NCI-H1417 treated with DMSO at 0.1 percent for 48 hours (cell line): Measurements from ENCODE around the gene ALDH1A3.
"Not testable (repeated sequence)": the region's sequence is repeated elsewhere in the genome, so short reads cannot be mapped to it uniquely, and the experiment has no call there.

Experiments
- DNase-seq: peaks from one replicate; lab custom pipeline; 2025; lab: John Stamatoyannopoulos, UW

ALDH1A3 gene

DNA sequence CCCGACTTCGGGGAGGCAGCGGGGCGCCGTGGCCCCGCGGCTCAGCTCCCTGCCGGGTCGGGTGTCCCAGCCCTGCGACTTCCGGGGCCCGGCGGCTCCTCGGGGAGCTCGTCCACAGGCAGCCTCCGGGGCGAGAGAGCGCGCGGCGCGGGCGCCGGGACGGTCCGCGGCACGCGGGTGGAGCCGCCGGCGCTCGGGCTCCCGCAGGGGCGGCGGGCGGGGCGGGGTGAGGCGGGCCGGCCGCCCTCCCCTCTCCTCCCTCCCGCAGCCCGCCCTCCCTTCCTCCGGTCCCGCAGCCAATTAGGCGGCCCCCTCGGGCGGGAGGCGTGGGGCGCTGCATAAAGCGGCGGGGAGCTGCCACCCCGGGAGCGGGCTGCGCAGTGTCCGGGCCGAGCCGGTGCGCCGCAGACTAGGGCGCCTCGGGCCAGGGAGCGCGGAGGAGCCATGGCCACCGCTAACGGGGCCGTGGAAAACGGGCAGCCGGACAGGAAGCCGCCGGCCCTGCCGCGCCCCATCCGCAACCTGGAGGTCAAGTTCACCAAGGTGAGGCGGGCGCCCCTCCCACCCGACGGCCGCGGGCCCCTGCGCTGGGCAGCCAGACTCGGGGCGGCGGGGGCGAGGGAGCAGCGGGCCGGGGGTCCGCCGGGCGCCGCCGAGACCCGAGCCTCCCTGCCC lies at the start of gene ALDH1A3:
Gene ALDH1A3 (plus strand): TSS at position 368 of the 675 bp plus-strand sequence. CDS start 77 bp downstream, at position 445.
- no peak for DNase-seq

DNA sequence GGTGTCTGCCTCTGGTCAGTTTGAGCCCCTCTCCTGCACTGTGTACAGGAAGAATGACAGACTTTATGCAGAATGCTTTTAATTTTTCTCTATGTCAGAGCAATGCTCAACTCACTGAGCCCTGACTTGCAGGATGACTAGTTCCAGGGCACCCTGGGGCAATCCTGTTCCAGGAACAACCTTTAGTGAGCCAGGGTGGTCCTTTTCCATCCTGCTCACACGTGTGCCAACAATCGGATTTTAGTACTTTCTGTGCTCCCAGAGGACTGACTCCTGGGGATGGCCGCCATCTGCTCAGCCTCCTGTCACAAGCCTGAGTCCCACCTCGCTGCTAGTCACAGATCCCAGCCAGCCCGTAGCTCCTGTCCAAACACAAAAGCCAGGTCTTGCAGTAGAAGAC lies 48.2 kb upstream of the ALDH1A3 start:
- DNase-seq = no peak

DNA sequence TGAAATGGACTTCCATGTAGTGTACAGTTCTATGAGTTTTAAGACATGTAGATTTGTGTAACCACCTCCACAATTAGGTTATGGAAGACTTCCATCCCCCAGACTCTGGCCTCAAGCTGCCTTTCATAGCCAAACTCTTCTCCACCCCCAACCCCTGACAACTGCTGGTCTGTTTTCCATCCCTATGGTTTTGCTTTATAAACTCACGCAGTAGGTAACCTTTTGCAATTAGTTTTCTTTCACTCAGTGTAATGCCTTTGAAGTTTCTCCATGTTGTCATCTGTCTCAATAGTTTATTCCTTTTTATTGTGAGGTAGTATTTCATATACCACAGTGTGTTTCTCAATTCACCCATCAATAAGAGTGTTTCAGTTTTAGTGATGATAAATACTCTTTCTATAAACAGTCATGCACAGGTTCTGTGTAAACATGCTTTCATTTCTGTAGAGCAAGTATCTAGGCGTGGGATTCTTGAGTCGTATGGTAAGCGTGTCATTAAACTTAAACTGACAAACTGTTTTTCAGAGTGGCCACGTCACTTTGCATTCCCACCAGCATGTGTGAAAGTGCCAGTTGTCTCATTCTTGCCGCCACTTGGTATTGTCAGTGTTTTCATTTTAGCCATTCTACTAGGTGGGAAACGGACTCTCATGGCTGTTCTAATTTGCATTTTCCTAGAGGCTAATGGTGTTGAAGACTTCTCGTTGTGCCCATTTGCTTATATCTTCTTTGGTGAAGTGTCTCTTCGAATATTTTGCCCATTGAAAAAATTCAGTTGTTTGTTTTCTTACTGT lies 47.3 kb upstream of the ALDH1A3 start:
- DNase-seq = no peak

DNA sequence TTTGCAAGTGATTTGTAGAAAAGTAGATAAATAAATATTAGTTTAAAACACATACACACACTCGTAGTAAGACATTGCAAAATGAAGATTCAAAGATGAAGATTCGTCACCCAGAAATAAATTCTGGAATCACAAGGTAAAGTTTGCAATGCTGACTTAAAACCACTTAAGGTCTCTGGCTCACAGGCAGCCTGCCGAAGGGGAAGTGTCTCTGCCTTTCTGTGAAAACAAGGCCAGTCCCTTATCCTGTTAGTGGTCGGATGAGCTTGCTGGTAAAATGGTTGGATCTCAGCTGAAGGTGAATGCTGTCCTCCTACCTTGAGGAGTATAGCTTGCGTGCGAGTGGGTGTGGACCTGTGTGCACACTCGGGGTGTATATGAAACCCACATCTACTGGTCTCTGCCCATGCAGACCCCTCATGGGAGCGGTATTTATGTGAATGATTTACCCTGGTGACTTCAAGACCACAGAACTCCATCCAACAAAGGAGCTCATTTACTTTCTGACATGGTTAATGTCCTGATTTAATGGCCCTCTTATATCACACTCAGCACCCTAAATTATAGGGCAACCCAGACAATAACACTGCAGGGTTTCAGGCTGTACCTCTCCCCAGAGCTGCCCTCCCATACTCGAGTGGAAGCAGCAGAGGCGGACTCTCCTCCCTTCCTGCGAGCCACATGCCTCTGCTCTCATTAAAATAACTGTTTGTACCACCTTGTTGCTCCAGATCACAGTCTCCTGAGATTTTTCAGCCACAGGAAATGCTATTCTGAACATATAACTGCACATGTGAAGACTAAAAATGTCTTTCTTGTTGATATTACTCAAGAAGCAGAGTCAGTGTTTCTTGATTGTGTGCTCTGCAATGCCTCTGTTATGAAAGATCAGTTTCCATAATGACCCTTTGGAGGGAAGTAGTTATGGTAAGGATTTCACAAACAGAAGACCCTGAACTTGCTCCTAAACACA lies 45.9 kb upstream of the ALDH1A3 start:
- DNase-seq = peak; percentile 30

DNA sequence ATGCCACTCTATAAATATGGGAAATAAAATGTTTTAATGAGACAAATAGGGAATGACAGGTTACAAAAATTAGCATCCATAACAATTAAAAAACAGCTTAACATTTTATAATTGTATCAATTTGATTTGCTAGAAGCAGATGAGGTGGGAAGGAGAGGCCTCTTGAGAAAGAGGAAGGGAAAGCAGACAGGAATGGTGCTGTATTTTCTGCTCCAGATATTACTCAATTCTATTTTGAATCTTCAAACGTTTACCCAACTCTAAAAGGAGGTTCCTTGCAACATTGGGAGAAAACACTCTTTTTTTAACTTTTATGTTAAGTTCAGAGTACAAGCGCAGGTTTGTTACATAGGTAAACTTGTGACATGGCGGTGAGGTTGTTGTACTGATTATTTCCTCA lies 44.9 kb upstream of the ALDH1A3 start:
- DNase-seq = no peak

DNA sequence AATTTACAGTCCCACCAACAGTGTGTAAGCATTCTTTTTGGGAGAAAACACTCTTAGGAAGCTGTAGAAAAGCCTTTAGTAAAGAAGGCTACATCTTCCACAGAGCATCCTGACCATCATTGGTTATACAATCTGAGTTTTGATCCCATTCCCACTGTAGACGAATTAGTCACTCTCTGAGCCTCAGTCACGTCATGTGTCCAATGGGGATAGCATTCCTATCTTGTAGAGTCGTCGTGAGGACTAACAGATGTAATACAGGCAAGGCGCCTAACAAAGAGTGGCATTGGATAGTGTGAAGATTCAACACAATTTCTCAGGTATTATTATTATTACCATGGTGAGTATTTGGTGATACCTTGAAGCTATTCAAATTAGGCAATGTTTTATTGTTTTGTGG lies 44.0 kb upstream of the ALDH1A3 start:
- no peak for DNase-seq

DNA sequence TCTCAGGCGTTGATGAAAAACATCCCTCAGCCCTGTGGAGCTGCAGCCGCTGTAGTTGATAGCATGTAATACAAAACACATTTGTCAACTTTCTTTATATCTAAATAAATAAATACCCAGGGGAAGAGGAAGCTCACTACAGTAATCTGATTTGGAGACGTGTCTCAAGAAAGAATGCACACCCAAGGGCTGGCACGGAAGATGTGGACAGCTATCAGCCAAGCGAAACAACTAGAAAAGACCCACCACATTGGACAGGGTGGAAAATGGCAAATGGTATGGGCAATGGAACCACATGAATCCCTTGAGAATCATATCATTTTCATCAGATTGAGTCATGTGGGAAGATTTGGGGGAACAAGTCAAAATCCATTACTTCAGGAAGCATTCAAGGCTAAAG lies 43.1 kb upstream of the ALDH1A3 start:
- no peak for DNase-seq

DNA sequence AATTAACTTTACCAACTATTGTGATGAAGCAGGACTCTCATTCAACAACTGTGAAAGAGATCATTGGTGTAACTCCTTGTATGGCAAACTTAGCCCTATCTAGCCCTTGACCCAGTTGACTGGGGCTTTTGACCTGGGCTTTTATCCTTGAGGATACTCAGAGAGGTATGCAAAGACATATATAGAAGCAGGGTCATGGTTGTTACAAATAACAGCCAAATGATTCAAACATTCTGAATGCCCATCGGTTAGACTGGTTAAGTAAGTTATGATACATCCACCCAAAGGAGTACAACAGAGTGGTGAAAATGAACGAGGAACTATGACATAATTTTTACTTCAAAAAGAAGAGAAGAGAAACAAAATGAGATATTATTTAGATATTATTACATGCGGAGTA lies 38.2 kb upstream of the ALDH1A3 start:
- DNase-seq = no peak

DNA sequence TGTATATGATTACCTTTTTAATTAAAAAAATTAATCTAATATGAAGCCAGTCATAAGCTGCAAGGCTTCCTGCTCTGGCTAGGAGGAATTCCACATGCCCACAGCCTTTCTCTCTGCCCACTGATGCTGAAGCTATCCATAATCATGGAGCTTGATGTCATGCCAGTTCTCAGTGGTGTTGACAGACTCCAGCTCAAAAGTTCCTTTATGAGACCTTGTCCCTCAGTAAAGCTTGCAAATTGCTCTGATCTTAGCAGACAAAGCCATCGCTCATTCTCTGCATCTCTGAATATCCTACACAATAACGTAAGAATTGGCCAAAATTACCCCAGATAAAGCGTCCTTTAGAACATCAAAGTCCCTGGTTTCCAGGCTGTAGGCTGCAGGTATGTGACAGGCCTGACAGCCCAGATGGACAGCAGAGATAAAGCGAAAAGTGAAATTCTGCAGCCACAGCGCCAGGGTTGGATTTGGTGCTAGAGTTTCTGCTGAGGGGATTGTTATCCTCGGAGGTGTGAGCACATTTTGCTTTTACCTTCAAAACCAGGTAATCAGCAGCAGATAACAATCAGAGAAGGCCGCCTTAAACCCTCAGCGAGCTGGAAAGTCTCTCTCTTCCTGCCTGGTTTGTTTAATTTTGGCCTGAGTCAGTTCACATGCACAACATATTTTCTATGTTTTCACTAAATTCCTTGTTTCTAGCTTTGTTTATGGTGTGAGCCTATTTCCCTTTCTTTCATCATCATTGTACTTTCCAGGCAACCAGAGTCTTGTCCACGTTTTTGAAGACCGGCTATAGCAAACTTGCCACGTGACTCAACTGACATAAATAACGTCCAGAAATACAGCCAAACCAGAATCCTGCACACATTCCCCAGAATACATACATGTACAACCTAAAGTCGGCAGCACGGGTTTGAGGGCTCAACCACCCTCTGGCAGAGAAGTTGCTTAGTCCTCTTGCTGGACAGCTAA lies 36.6 kb upstream of the ALDH1A3 start:
- DNase-seq = no peak

DNA sequence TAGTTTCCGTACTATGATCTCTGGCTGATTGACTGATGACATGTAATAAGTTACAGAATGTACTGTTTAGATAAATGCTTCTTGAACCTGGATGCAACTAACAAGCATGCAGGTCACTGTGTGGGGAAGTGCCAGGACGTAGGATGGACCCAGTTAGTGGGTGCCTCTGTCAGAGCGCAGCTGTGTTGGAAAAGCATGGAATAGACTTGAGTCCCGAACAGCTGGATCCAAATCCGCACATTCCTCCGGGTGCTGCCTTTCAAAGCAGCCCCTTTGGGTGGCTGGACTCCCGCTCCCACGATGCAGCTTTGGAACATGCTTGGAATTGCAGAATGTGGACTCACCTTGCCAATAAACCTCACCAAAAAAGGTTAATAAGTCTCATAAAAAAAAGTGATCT lies 35.5 kb upstream of the ALDH1A3 start:
- no peak for DNase-seq

DNA sequence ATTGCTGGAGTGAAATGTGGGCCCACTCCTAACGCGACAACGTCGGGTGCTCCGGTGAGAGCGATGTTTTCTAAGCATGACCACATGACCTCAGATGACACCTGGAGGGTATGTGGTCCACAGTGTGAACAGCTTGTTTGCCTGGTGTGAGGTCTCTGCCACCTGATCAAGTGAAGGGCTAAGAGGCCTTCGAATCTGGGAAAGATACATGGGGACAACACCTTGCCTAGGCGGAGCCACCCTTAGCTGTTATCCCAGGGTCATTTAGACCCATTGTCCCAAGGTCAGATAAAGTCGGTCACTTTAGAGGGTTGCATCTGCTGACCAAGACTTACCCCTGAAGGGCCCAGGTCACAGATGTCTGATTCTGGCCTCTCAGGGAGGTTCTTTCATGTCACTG lies 34.9 kb upstream of the ALDH1A3 start:
- DNase-seq = no peak

DNA sequence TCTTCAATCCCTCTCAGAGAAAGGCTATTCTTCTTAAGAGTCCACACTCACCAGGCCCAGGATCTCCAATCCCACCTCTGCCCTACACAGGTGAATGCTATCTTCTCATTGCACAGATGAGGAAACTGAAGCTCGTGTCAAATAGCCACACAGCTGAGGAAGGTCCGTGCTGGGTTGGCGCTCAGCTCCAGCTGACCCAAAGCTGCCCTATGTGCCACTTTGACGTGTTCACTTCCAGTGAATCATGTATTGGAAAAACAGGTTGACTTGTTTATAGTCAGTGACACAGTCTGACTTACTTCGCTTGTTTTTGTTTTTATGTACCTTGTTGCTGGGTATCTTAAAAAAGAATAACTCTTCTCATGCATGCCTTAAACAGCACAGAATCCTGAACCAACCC lies 32.4 kb upstream of the ALDH1A3 start:
- DNase-seq = no peak

DNA sequence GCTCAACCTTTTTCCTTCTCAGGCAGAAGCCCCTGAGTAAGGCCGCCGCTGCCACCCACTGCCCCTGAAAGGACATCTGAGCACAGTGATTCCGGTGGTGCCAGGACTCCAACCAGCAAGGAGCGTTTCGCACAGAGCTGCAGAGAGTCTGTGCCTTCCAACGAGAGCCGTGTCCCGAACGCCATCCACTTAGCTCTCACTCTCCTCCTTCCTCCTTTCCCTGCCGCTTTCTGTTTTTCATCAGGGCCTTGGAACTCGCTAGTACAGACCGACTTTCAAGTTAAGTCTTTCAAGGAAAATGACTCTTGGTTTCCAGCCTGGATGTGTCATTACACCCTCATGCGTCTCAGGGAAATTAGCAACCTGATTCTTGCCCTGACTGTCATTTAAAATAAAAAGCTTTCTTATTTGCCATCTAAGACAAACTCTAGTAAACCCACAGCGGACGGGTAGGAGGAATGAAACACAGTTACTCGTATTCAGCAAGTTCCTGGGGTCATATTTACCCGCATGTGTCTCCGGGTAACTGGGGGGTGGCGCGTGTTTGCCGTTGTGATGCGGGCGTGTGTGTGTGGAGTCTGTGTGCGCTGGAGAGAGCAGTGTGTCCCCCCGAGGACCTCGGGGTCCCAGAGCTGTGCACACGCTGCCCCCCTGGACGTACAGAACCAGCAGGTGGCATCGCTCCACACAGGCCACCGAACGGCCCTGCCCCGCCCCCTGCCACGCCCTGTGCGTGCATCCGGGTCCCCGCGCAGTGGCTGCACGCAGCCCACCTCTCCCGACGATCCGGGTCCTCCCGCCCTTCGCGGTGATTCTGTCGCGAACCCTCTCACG lies 30.4 kb upstream of the ALDH1A3 start:
- DNase-seq = no peak

DNA sequence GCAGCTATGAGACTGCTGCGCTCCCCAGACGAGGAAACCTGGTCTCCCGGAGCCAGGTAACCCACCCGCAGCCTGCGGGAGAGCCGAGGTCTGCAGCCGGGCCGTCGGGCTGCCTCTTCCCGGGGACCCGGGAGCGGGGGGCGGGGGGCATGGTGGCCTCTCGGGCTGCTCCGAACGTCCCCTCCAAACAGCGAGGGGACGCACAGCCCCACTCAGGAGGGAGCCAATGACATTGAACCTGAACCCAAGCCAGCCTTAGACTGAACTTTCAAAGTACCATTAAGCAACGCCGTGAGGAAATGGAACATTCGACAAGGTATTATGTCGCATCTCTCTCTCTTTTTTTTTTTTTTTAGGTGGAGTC lies 29.8 kb upstream of the ALDH1A3 start:
- no peak for DNase-seq

DNA sequence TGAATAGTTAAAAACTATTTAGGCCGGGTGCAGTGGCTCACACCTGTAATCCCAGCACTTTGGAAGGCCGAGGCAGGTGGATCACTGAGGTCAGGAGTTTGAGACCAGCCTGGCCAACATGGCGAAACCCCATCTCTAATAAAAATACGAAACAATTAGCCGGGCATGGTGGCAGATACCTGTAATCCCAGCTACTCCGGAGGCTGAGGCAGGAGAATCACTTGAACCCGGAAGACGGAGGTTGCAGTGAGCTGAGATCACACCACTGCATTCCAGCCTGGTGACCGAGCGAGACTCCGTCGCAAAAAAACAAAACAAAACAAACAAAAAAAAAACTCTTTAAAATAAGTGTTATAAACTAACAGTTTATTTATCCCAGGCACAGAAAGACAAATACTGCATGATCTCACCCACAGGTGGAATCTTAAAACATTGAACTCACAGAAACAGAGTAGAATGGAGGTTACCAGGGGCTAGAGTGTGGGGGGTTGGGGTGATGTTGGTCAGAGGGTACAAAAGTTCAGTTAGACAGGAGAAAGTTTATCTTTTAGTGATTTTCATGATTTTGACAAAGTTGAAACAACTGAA lies 28.1 kb upstream of the ALDH1A3 start:
- DNase-seq = not testable (repeated sequence)

DNA sequence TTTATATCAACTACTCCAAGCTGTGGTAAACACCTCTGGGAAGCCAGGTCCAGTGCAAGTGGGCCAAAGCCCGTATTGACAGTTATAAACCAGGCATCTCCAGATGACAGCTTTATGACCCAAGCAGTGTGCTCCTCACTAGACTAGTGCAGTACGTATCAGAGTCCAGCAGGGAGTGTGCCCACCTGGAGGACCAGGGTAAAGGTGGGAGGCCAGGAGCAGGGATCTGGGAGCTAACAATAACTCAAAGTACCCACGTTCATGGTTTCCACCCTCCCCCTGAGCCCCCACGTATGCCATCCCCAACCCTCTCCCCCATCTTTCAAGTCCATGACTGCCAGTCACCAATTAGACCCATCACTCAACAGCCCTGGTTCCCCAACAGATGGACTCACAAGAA lies 27.0 kb upstream of the ALDH1A3 start:
- no peak for DNase-seq

DNA sequence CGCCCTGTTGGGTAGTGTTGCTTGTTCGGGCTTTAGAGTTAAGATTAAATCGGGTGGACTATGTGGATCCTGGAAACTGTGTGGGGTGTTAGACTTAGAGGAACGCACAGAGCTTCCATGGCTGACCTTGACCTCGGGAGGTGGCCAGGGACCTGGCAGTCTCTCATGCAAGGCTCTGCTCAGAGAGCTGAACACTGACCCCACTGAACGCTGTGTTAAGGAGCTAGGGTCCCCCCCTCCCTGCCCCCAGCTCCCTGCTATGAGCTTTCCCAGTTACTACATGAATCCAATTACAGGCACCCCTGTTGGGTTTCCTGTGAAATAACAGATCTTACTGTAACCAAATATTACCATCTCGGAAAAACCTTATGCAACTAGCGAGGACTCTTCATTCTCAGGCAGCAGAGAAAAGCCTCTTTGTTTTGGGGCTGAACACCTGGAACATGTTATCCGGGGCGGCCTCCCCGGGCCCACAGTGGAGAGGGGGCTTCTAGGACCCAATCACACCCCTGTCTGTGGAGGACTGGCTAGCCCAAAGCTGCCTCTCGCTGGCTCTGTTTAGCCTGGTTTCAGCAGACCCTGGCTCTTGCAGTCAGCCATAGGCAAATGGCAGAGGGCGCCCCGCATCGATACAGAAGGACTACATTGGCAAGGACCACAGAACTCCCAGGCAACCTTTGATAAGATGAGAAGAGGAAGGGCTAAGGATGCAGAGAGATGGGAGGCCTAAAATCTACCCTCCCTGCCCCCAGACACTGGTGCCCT lies 25.8 kb upstream of the ALDH1A3 start:
- no peak for DNase-seq

DNA sequence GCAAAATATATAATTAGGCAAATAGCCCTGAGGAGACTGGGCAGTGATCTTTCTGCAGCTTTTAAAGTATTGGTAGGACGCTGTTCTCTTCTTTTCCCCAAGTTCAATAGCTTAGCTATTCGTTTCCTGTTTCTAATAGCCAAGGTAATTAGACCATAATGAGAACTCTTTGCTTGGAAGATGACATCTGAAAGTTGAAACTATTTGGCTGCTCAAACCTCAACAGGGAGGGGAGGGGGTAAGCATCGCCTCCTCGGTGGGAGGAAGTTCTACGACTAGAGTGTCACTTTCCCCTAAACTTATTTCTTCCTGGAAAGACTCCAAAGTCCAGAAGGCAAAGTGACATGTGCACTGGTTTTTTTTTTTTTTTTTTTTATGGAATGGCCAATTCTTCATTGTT lies 22.8 kb upstream of the ALDH1A3 start:
- no peak for DNase-seq

DNA sequence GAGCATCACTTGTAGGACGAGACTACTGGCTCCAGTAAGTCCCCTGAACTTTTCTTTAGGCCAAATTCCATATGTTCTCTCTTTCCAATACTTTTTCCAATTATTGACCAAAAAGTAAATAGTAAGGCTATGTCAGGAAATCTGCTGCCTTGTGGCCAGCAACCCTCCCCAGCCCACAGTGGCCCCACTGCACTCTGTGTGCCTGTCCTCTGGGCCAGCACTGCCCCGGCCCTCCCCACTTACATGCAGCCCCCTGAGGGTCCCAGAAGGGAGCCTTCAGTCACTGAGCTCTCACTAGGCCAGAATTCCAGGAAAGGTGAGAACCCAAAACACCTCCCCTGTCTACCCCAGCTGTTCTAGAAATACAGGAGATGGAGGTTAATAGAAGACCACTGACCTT lies 21.3 kb upstream of the ALDH1A3 start:
- DNase-seq = no peak
